IgD-negative memory B cell (primary cell): Measurements from ENCODE around the gene RTEL1. TPM values are rescaled to one million over a fixed set of nuclear protein-coding genes. Genes with fewer than 3 reads are reported as not detected.
"Not testable (repeated sequence)": the region's sequence is repeated elsewhere in the genome, so short reads cannot be mapped to it uniquely, and the experiment has no call there.

Experiments
- H3K27ac Mint-ChIP-seq, 3 donors: one replicate each; pipeline ENCODE4 v1.8.0; 2020 to 2022; ENCODE audit warnings: mild to moderate bottlenecking in 3 of 3, mixed read lengths in 3 of 3, moderate library complexity in 1 of 3
- H3K27me3 Mint-ChIP-seq: one replicate; pipeline ENCODE4 v1.8.0; 2021; ENCODE audit warnings: mixed read lengths
- H3K36me3 Mint-ChIP-seq: one replicate; pipeline ENCODE4 v1.8.0; 2020; ENCODE audit warnings: mild to moderate bottlenecking, mixed read lengths
- H3K4me1 Mint-ChIP-seq, 3 donors: one replicate each; pipeline ENCODE4 v1.8.0; 2020 to 2022; ENCODE audit warnings: mixed read lengths in 3 of 3, mild to moderate bottlenecking in 1 of 3
- H3K4me3 Mint-ChIP-seq, 4 donors: one replicate each; pipeline ENCODE4 v1.8.0; 2020 to 2022; ENCODE audit warnings: mild to moderate bottlenecking in 4 of 4, mixed read lengths in 4 of 4, moderate library complexity in 3 of 4
- H3K9me3 Mint-ChIP-seq, 3 donors: one replicate each; pipeline ENCODE4 v1.8.0; 2020 to 2021; ENCODE audit warnings: mixed read lengths in 3 of 3, mild to moderate bottlenecking in 1 of 3
- polyA plus RNA-seq: library from polyadenylated mRNA; unstranded; fragments of 300-500 nt; fragmentation: Illumina TruSeq; gene quantifications from one replicate; pipeline ENCODE4 v1.2.3, GENCODE V29; 2021

The RTEL1 gene
- polyA plus RNA-seq, 1 donor from 2014 or later, result 2.6 TPM

DNA sequence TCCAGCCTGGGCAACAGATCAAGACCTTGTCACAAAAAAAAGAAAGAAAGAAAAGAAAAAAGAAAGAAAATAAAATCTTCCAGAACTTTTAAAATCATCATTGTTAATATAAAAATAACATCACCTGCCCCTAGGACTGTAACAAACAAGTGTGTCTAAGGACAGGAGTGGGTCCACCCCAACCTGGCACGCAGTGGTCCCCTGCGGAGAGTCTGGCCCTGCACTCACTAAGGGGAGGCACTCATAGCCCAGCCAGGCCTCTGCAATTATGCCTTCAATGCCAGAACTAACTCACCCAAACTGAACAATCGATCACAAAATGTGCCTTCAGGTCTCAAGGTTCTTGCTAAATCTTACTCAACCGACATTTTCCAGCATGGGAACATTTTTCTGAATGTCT, 36.0 kb upstream of the RTEL1 start:
- H3K4me1 Mint-ChIP-seq, result peaks cover 13 to 15% (median 13%) of the 10 kb centered on the region in 3 donors
- no peaks in the 10 kb centered on the region for H3K27me3 Mint-ChIP-seq
- H3K9me3 Mint-ChIP-seq, result no peaks in the 10 kb centered on the region
- peak overlapping the region in 1 of 4 donors; percentile 79 for H3K4me3 Mint-ChIP-seq
- H3K36me3 Mint-ChIP-seq, result no peaks in the 10 kb centered on the region
- peak overlapping the region in 2 of 3 donors; percentile 25 to 69 for H3K27ac Mint-ChIP-seq

DNA sequence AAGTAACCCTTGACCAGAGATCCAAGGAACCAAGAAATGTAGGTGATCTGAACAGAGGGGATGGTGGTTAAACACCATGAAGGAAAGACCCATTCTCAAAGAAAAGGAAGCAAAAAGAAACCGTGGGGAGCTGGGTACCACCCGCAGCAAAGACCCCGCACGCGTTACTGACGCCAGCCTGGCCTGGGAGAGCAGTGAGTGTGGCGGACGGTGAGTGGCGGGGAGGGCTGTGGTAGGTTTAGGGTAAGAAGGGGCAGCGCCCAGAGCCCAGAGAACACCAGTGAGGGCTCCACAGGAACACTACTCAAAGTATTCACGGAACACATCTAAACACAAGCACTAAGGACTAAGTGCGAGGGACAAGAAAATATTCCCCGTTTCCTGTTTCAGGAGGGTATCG, 35.4 kb upstream of the RTEL1 start:
- Mint-ChIP-seq H3K27me3 (no peaks in the 10 kb centered on the region), H3K4me3 (peak overlapping the region in 1 of 4 donors; percentile 79), H3K4me1 (peaks cover 11 to 13% (median 13%) of the 10 kb centered on the region in 3 donors), H3K9me3 (no peaks in the 10 kb centered on the region), H3K36me3 (no peaks in the 10 kb centered on the region), H3K27ac (peak overlapping the region; percentile 50 to 69 (median 57))

DNA sequence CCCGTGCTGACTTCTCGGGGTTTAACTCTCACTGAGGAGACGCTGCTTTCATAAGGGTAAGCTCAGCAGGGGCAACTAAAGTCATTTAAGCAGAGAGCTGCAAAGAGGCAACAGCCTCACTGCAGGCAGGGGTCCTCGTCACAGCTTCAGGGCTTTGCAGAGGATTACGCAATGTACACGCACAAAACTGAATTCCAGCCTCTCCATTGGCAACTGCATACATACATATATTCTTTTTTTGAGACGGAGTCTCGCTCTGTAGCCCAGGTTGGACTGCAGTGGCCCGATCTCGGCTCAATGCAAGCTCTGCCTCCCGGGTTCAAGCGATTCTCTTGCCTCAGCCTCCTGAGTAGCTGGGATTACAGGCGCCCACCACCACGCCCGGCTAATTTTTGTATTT, 33.6 kb upstream of the RTEL1 start:
- Mint-ChIP-seq H3K27me3 (no peaks in the 10 kb centered on the region), H3K9me3 (no peaks in the 10 kb centered on the region), H3K4me3 (peak overlapping the region in 1 of 4 donors; percentile 88), H3K27ac (peak overlapping the region in 1 of 3 donors; percentile 95), H3K36me3 (peaks cover 6% of the 10 kb centered on the region), H3K4me1 (peaks cover 20 to 24% (median 20%) of the 10 kb centered on the region in 3 donors)

DNA sequence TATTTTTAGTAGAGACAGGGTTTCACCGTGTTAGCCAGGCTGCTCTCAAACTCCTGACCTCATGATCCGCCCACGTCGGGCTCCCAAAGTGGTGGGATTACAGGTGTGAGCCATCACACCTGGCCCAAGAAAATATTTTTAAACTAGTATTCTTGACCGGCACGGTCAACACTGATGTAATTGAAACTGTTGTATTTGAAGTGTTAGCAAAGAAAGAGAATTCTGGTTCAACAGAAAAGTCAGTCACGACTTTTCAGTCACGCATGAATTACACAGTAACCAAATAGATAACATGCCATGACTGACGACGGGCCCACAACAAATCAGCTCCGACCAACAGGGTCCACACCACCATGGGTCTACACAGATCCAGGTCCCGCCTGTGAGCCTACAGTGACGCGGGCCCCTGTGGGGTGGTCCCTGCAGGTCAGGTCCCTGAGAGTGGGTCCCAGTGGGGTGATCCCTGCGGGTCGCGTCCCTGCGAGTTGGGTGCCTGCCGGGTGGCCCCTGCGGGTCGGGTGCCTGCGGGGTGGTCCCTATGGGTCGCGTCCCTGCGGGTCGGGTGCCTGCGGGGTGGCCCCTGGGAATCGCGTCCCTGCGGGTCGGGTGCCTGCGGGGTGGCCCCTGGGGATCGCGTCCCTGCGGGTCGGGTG, 32.2 kb upstream of the RTEL1 start:
- Mint-ChIP-seq H3K27me3 (no peaks in the 10 kb centered on the region), H3K27ac (peak overlapping the region; percentile 94 to 95 (median 95)), H3K4me1 (peaks cover 19 to 24% (median 24%) of the 10 kb centered on the region in 3 donors), H3K36me3 (peaks cover 9% of the 10 kb centered on the region), H3K9me3 (no peaks in the 10 kb centered on the region), H3K4me3 (peak overlapping the region; percentile 78 to 95 (median 90))

DNA sequence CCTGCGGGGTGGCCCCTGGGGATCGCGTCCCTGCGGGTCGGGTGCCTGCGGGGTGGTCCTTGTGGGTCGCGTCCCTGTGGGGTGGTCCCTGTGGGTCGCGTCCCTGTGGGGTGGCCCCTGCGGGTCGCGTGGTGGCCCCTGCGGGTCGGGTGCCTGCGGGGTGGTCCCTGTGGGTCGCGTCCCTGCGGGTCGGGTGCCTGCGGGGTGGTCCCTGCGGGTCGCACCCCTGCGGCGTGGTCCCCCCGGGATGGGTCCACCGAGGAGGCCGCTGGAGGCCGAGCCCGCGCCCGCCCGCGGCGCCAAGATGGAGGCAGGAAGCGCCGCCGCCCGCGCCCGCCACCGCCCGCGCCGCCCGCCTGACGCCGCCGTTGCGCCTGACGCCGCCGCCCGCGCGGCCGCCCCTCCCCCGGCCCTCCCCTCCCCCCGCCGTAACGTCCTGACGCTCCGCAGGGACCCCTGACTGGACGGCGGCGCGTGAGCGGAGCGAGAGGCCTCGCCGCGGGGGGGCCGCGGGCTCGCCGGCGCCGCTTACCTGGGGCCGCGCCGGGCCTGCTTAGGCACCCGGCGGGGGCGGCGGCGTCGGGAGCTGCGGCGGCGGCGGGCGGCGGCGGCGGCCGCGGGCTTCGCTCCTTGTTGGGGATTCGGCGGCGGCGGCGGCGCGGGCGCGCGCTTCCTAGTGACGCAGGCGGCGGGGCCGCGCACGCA, 31.5 kb upstream of the RTEL1 start, which contains the start of gene GMEB2:
TSS of gene GMEB2 (minus strand) at position 678 of the 705 bp plus-strand sequence. CDS start 7,704 bp downstream, outside the sequence.
- Mint-ChIP-seq H3K27ac (peak within 1 kb of the TSS; percentile 94 to 97 (median 95)), H3K4me3 (peak within 1 kb of the TSS; percentile 91 to 98 (median 96)), H3K9me3 (no peaks in the 10 kb centered on the region), H3K27me3 (no peaks in the 10 kb centered on the region), H3K4me1 (peaks cover 20 to 28% (median 26%) of the 10 kb centered on the region in 3 donors), H3K36me3 (peaks cover 9% of the 10 kb centered on the region)

DNA sequence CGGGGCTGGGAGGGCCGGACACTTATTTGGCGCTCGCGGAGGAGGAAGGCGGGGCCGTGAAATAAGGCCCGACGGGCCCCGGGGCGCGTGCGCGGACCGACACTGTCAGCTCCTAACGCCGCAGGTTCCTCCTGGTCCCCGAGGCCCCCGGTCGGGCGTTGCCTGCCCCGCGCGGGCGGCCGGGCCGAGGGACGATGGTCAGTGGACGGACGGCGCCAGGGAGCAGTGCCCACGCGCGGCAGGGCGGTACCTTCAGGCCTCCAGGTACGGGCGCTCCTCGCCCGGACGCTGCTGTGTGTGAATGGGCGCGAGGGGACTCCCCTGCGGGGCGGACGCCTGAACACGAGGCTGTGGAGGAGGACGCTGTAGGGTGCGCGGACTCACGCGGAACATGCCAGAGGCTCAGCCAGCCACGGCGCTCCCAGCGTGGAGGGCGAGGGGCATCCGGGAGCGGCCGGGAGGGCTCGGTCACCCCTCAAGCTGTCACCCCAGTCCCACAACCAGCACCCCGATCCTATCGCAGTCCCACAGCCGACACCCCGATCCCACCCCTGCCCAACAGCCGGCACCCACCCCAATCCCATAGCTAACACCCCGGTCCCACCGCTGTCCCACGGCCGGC, 30.9 kb upstream of the RTEL1 start:
- H3K27ac Mint-ChIP-seq, result peak overlapping the region; percentile 77 to 89 (median 89)
- no peaks in the 10 kb centered on the region for H3K27me3 Mint-ChIP-seq
- peaks cover 9% of the 10 kb centered on the region for H3K36me3 Mint-ChIP-seq
- peak overlapping the region; percentile 91 to 98 (median 96) for H3K4me3 Mint-ChIP-seq
- H3K4me1 Mint-ChIP-seq, result peaks cover 23 to 29% (median 27%) of the 10 kb centered on the region in 3 donors
- no peaks in the 10 kb centered on the region for H3K9me3 Mint-ChIP-seq

DNA sequence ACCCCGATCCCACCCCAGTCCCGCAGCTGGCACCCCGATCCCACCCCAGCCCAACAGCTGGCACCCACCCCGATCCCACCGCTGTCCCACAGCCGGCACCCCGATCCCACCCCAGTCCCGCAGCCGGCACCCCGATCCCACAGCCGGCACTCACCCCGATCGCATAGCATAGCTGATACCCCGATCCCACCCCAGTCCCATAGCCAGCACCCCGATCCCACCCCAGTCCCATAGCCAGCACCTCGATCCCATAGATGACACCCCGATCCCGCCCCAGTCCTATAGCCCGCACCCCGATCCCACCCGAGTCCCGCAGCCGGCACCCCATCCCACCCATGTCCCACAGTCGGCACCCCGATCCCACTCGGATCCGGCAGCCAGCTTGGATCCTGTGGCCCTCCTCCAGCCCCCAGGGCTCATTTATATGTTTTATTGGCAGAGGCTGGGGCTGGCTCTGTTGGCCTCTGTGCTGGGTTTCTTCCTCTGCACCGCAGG, 30.3 kb upstream of the RTEL1 start:
- H3K27me3 Mint-ChIP-seq, result no peaks in the 10 kb centered on the region
- peak overlapping the region; percentile 55 to 97 (median 89) for H3K27ac Mint-ChIP-seq
- peaks cover 22 to 30% (median 25%) of the 10 kb centered on the region in 3 donors for H3K4me1 Mint-ChIP-seq
- H3K36me3 Mint-ChIP-seq, result peaks cover 9% of the 10 kb centered on the region
- peak overlapping the region; percentile 91 to 98 (median 96) for H3K4me3 Mint-ChIP-seq
- H3K9me3 Mint-ChIP-seq, result no peaks in the 10 kb centered on the region

DNA sequence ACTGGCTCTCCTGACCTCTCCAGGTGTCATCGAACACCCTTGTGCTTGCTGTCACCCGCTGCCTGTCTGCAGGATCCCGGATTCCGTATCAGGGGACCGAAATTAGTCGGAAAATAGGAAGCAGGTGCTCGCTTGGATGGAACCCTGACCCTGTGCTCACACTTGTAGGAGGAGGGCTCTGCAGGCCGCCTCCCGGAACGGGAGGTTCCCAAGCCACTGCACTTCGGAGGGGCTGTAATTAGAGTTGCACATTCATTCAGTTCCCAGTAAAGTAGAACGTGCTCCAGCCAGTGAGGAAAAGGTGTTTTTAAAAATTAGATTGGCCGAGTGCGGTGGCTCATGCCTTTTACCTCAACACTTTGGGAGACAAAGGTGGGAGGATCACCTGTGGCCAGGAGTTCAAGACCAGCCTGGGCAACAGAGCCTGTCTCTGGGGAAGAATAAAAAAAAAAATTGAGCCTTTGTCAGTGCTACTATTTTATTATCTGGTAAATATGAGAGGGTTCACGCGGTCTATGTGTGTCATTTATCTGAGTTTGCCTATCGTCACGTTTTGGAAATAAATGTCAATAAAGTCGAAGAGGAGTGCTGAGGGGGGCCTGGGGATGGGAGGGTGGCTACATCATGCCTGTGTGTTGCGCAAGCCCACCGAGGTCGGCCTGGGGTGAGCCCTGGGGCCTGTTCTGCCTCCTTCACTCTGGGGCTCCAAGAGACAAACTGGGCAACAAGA, 29.7 kb upstream of the RTEL1 start:
- Mint-ChIP-seq H3K27ac (peak overlapping the region; percentile 55 to 97 (median 89)), H3K36me3 (peaks cover 9% of the 10 kb centered on the region), H3K9me3 (no peaks in the 10 kb centered on the region), H3K4me1 (peaks cover 21 to 33% (median 23%) of the 10 kb centered on the region in 3 donors), H3K4me3 (peak overlapping the region; percentile 91 to 98 (median 95)), H3K27me3 (no peaks in the 10 kb centered on the region)

DNA sequence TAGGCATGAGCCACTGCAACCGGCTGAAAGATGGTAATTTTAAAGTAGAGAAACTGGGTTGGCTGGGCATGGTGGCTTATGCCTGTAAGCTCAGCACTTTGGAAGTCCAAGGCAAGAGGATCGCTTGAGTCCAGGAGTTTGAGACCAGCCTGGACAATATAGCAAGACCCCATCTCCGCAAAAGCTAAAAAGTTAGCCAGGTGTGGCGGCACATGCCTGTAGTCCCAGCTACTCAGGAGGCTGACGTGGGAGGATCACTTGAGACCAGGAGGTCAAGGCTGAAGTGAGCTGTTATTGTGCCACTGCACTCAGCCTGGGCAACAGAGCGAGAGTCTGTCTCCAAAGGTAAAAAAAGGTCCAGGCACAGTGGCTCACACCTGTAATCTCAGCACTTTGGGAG, 27.2 kb upstream of the RTEL1 start:
- peak overlapping the region in 3 of 4 donors; percentile 51 to 79 (median 60) for H3K4me3 Mint-ChIP-seq
- peaks cover 32 to 40% (median 36%) of the 10 kb centered on the region in 3 donors for H3K4me1 Mint-ChIP-seq
- not testable (repeated sequence) for H3K9me3 Mint-ChIP-seq, H3K36me3 Mint-ChIP-seq, H3K27me3 Mint-ChIP-seq
- H3K27ac Mint-ChIP-seq, result peak overlapping the region; percentile 74 to 94 (median 92)

DNA sequence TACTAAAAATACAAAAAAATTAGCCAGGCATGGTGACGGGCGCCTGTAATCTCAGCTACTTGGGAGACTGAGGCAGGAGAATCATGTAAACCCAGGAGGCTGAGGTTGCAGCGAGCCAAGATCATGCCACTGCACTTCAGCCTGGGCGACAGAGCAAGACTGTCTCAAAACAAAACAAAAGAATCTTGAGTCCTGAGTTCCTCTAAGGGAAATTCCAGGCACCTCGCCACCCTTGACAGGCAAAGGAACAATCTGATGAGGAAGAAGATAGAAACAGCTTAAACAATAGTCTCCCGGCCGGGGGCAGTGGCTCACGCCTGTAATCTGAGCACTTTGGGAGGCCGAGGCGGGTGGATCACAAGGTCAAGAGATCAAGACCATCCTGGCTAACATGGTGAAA, 26.7 kb upstream of the RTEL1 start:
- peak overlapping the region; percentile 74 to 94 (median 92) for H3K27ac Mint-ChIP-seq
- H3K4me3 Mint-ChIP-seq, result peak overlapping the region; percentile 51 to 83 (median 70)
- H3K9me3 Mint-ChIP-seq, H3K36me3 Mint-ChIP-seq, H3K27me3 Mint-ChIP-seq: not testable (repeated sequence)
- H3K4me1 Mint-ChIP-seq, result peaks cover 33 to 40% (median 37%) of the 10 kb centered on the region in 3 donors

DNA sequence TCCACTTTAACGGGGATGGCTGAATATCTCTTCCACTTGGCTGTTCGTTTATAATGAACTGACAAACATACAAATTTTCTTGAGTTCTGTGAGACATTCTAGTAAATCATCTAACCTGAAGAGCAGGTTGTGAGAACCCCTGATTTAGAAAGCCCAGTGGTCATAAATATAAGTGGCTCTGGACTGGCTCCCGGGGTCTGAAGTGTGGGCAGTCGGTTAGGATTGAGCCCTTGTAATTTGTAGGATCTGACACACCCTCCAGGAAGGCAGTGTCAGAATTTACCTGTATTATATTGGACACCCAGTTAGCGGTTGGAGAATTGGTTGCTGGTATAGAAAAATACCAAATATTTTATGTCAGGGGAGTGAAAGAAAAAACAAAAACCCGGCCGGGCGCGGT, 24.4 kb upstream of the RTEL1 start:
- Mint-ChIP-seq H3K4me1 (peaks cover 26 to 46% (median 34%) of the 10 kb centered on the region in 3 donors), H3K4me3 (peak overlapping the region in 2 of 4 donors; percentile 41 to 46), H3K36me3 (peaks cover 6% of the 10 kb centered on the region), H3K9me3 (no peaks in the 10 kb centered on the region), H3K27ac (peak overlapping the region in 2 of 3 donors; percentile 76 to 90), H3K27me3 (no peaks in the 10 kb centered on the region)

DNA sequence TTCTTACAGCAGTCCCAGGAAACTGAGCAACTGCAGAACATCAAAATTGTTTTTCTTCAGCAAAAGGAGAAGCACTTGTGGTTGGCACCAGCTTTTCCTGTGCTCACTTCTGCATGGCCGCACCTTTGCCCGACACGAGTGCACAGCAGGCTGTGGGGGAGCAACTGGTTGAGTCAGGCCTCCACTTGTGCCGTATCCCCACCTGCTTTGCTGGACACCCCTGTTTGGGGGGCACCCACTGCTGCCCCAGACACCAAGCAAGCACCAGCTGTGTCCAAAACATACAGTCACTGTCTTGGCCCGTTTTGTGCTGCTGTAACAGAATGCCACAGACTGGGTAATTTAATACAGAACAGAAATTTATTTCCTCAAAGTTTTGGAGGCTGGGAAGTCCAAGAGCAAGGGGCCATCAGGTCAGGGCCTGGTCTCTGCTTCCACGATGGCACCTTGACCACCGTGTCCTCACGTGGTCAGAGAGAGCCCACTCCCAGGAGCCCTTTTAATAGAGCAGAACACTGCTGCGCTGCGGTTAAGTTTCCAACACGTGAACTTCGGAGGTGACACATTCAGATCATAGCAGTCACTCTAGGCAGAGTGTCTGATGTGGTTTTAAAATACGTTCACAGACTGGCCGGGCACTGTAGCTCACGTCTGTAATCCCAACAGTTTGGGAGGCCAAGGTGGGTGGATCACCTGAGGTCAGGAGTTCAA, 22.5 kb upstream of the RTEL1 start:
- H3K27me3 Mint-ChIP-seq, result no peaks in the 10 kb centered on the region
- peaks cover 2% of the 10 kb centered on the region for H3K36me3 Mint-ChIP-seq
- H3K4me1 Mint-ChIP-seq, result peaks cover 32 to 45% (median 32%) of the 10 kb centered on the region in 3 donors
- peak overlapping the region; percentile 52 to 92 (median 82) for H3K4me3 Mint-ChIP-seq
- peak overlapping the region; percentile 97 to 100 (median 99) for H3K27ac Mint-ChIP-seq
- no peaks in the 10 kb centered on the region for H3K9me3 Mint-ChIP-seq

DNA sequence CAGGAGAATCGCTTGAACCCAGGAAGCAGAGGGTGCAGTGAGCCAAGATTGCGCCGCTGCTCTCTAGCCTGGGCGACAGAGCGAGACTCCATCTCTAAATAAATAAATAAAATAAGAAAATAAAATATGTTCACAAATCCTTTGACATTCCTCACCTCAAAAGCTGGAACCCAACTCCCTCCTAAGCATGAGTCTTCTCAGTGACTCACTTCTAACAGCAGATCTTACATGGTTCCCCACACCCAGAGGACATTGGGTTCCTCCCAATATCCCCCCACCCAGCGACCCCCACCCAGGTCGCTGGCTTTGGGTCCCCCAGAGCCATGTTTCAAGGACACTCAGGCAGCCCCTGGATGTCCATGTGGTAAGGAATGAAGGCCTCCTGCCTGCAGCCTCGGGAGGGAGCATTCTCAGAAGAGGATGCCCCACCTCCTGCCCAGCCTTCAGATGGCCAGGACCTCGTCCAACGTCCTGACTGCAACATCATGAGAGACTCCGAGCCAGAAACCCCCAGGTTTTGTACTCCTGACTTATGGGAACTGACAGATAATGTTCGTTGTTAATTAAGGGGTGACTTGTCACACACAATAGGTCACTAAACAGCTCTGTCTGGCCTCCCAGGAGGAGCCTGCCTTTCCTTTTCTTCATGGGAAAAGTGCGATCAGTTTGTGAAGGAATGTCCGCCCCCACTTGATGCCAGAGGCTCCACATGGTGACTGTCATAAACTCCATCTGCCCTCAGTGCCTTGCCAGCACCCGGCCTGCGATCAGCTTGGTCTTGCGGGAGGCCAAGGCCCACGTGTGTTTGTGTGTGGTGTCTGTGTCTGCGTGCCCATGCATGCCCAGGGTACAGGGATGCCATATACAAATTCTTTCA, 21.1 kb upstream of the RTEL1 start:
- no peaks in the 10 kb centered on the region for H3K27me3 Mint-ChIP-seq
- no peaks in the 10 kb centered on the region for H3K9me3 Mint-ChIP-seq
- peaks cover 27 to 41% (median 28%) of the 10 kb centered on the region in 3 donors for H3K4me1 Mint-ChIP-seq
- peak overlapping the region; percentile 50 to 99 (median 90) for H3K27ac Mint-ChIP-seq
- peak overlapping the region in 3 of 4 donors; percentile 63 to 73 (median 69) for H3K4me3 Mint-ChIP-seq
- peaks cover 2% of the 10 kb centered on the region for H3K36me3 Mint-ChIP-seq
